ENCODE results near the gene PRKACG.

Gene PRKACG

DNA sequence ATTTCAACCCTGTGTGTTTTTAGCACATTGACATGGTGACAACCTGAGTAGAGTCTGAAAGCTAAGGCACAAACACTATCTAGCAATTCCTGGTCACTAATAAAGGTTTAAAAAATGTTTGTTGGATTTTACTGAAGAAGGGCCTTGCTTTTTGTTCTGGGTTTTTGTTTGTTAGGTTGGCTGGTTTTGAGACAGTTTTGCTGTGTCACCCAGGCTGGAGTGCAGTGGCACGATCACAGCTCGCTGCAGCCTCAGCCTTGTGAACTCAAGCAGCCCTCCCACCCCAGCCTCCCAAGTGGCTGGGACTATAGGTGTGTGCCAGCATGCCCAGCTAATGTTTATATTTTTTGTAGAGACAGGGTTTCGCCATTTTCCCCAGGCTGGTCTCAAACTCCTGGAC, 39.0 kb downstream of the PRKACG start:
- Histone ChIP-seq H3K9me2 (replicated peaks; ENCODE audit: insufficient read depth, low read length) (no peaks in the 10 kb centered on the region), H3K27me3 (ENCODE audit: low read length) (no peaks in the 10 kb centered on the region), H3F3A (ENCODE audit: insufficient read depth) (no peaks in the 10 kb centered on the region), H3K4me3 (ENCODE audit: insufficient read depth, low read length, poor library complexity, severe bottlenecking) (no peak overlapping the region), H3K27ac (ENCODE audit: low read depth, low read length) (no peak overlapping the region), H3K79me2 (ENCODE audit: insufficient read depth, low read length) (no peaks in the 10 kb centered on the region), H4K20me1 (ENCODE audit: low read depth, low read length) (no peaks in the 10 kb centered on the region), H3K4me2 (ENCODE audit: low read depth, low read length, poor library complexity, severe bottlenecking) (no peak overlapping the region), H2AFZ (ENCODE audit: low read depth, low read length, severe bottlenecking) (no peak overlapping the region), H3K36me3 (ENCODE audit: low read length) (no peaks in the 10 kb centered on the region), H3K9ac (ENCODE audit: low read length) (no peak overlapping the region), H3K9me3 (ENCODE audit: insufficient read depth, low read length) (no peaks in the 10 kb centered on the region)
- TF ChIP-seq, protein P1, sequence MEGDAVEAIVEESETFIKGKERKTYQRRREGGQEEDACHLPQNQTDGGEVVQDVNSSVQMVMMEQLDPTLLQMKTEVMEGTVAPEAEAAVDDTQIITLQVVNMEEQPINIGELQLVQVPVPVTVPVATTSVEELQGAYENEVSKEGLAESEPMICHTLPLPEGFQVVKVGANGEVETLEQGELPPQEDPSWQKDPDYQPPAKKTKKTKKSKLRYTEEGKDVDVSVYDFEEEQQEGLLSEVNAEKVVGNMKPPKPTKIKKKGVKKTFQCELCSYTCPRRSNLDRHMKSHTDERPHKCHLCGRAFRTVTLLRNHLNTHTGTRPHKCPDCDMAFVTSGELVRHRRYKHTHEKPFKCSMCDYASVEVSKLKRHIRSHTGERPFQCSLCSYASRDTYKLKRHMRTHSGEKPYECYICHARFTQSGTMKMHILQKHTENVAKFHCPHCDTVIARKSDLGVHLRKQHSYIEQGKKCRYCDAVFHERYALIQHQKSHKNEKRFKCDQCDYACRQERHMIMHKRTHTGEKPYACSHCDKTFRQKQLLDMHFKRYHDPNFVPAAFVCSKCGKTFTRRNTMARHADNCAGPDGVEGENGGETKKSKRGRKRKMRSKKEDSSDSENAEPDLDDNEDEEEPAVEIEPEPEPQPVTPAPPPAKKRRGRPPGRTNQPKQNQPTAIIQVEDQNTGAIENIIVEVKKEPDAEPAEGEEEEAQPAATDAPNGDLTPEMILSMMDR (IDR thresholded peaks at IDR 0.05; ENCODE audit: insufficient read depth, low read length, poor library complexity, severe bottlenecking), result no peak
- TF ChIP-seq EZH2phosphoT487 (conservative IDR thresholded peaks at IDR 0.05; ENCODE audit: low read length), result no peak

DNA sequence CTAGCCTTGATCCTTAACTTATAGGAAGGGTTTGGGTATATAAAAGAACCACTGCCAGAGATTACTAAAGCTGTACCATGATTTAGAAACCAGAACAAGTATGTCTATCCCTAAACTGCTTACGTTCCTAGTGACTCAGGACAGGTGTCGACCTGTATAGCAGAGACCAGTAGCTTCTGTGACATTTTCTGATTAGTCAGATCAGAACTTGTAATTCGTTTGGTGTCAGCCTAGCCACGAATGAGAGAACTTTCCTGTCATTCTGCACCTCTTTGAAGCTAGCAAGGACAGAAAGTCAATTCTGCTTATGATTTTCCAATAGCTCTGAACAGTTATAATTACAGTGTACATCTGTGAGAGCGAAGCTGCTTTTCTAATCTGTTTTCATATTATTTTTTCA, 39.5 kb downstream of the PRKACG start:
- Histone ChIP-seq H3K4me2 (ENCODE audit: low read depth, low read length, poor library complexity, severe bottlenecking) (no peak overlapping the region), H3K9ac (ENCODE audit: low read length) (no peak overlapping the region), H3K4me3 (ENCODE audit: insufficient read depth, low read length, poor library complexity, severe bottlenecking) (no peak overlapping the region), H3F3A (ENCODE audit: insufficient read depth) (no peaks in the 10 kb centered on the region), H3K27me3 (ENCODE audit: low read length) (no peaks in the 10 kb centered on the region), H3K27ac (ENCODE audit: low read depth, low read length) (no peak overlapping the region), H4K20me1 (ENCODE audit: low read depth, low read length) (no peaks in the 10 kb centered on the region), H3K79me2 (ENCODE audit: insufficient read depth, low read length) (no peaks in the 10 kb centered on the region), H2AFZ (ENCODE audit: low read depth, low read length, severe bottlenecking) (no peak overlapping the region), H3K36me3 (ENCODE audit: low read length) (no peaks in the 10 kb centered on the region), H3K9me2 (replicated peaks; ENCODE audit: insufficient read depth, low read length) (no peaks in the 10 kb centered on the region), H3K9me3 (ENCODE audit: insufficient read depth, low read length) (no peaks in the 10 kb centered on the region)
- no peak for TF ChIP-seq EZH2phosphoT487 (conservative IDR thresholded peaks at IDR 0.05; ENCODE audit: low read length)
- TF ChIP-seq, protein P1 (IDR thresholded peaks at IDR 0.05; ENCODE audit: insufficient read depth, low read length, poor library complexity, severe bottlenecking), result no peak

DNA sequence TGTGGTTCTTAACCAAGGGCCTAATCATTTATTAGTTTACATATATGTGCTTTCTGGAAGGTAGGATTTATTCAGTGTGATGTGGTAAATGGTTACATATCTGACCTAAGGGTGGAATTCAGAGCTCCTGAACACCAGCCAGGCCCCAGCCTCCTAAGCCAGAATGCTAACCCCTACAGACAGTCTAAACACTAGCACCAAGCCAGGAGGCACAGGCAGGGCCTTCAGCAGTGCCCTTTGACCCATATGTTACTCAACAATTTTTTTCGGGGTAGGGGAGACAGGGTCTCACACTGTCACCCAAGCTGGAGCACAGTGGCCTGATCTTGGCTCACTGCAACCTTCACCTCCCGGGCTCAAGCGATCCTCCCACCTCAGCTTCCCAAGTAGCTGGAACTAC, 40.3 kb downstream of the PRKACG start:
- no peak overlapping the region for H3K9ac ChIP-seq (ENCODE audit: low read length)

More for the DNA sequence above, 40.3 kb downstream of the PRKACG start:
- Histone ChIP-seq H3K4me3 (ENCODE audit: insufficient read depth, low read length, poor library complexity, severe bottlenecking) (no peak overlapping the region), H3F3A (ENCODE audit: insufficient read depth) (no peaks in the 10 kb centered on the region), H4K20me1 (ENCODE audit: low read depth, low read length) (no peaks in the 10 kb centered on the region), H3K9me2 (replicated peaks; ENCODE audit: insufficient read depth, low read length) (no peaks in the 10 kb centered on the region), H2AFZ (ENCODE audit: low read depth, low read length, severe bottlenecking) (no peak overlapping the region), H3K79me2 (ENCODE audit: insufficient read depth, low read length) (no peaks in the 10 kb centered on the region), H3K4me2 (ENCODE audit: low read depth, low read length, poor library complexity, severe bottlenecking) (no peak overlapping the region), H3K27me3 (ENCODE audit: low read length) (no peaks in the 10 kb centered on the region), H3K27ac (ENCODE audit: low read depth, low read length) (no peak overlapping the region), H3K9me3 (ENCODE audit: insufficient read depth, low read length) (no peaks in the 10 kb centered on the region), H3K36me3 (ENCODE audit: low read length) (no peaks in the 10 kb centered on the region)
- TF ChIP-seq, protein P1 (IDR thresholded peaks at IDR 0.05; ENCODE audit: insufficient read depth, low read length, poor library complexity, severe bottlenecking), result no peak
- no peak for TF ChIP-seq EZH2phosphoT487 (conservative IDR thresholded peaks at IDR 0.05; ENCODE audit: low read length)
